IPS-15b (cell line): ENCODE measurements around the gene ATOH8.

Experiments
- H3K27me3 ChIP-seq: one replicate; pipeline ENCODE4 v1.6.1; 2013; ENCODE audit warnings: low read length; ENCODE audit not compliant: control insufficient read depth, insufficient read depth
- H3K36me3 ChIP-seq: one replicate; pipeline ENCODE4 v1.6.1; 2013; ENCODE audit warnings: low read length; ENCODE audit not compliant: control insufficient read depth, insufficient read depth
- H3K4me1 ChIP-seq: one replicate; pipeline ENCODE4 v1.6.1; 2013; ENCODE audit warnings: mild to moderate bottlenecking, low read length; ENCODE audit not compliant: control insufficient read depth, insufficient read depth
- H3K4me3 ChIP-seq: one replicate; pipeline ENCODE4 v1.5.1; 2013; ENCODE audit warnings: low read depth, low read length
- H3K9ac ChIP-seq: one replicate; pipeline ENCODE4 v1.6.1; 2013; ENCODE audit warnings: low read depth, mild to moderate bottlenecking, low read length
- H3K9me3 ChIP-seq: one replicate; pipeline ENCODE4 v1.6.1; 2013; ENCODE audit warnings: mild to moderate bottlenecking, low read length; ENCODE audit not compliant: control insufficient read depth, insufficient read depth

Gene ATOH8

GRCh38 chr2:85732467-85733120 lies 21.2 kb upstream of the ATOH8 start:
- Histone ChIP-seq H3K4me3 (no peak overlapping the region), H3K9me3 (no peaks in the 10 kb centered on the region), H3K9ac (no peak overlapping the region), H3K4me1 (no peaks in the 10 kb centered on the region), H3K36me3 (no peaks in the 10 kb centered on the region), H3K27me3 (no peaks in the 10 kb centered on the region)

DNA sequence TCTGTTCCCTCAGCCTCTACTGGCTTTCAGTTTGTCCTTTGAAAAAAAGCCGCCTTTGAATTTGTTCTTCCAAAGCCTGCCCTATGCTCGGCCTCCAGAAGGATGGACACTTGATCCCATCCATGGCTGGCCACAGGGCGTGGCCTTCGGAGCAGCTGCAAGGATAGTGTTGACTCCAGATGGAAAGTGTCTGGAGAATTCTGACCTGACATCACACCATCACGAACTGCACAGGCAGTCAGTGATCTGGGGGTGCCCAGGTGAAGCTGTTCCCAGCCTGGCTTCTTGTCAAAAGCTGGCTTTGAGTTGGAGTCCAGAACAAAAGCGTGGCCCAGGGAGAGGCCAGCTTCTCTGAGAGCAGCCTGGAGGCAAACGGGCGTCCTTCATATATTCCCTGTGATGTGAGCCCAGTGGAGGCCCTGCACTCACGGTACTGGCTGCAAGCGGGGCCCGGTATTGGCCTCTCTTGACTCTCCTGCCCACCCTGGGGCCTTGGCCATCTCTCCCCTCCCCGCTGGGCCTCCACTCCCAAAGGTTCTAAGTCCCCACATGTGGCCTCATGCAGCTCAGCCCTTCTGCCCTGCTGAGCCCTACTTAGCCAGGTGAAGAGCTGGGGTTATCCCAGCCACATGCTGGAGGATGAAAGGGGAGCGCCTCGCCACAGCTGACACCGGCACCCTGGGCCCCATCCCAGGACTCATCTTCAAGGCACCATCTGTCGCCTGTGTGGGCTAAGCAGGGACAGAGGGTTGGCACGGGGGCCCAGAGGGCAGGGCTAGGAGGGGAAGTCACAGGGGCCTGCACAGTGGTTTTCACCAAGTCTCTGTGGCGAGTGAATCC lies 20.4 kb upstream of the ATOH8 start:
- Histone ChIP-seq H3K36me3 (no peaks in the 10 kb centered on the region), H3K27me3 (no peaks in the 10 kb centered on the region), H3K9ac (no peak overlapping the region), H3K9me3 (no peaks in the 10 kb centered on the region), H3K4me1 (no peaks in the 10 kb centered on the region), H3K4me3 (no peak overlapping the region)

GRCh38 chr2:85734015-85734414 lies 19.8 kb upstream of the ATOH8 start:
- Histone ChIP-seq H3K36me3 (no peaks in the 10 kb centered on the region), H3K9me3 (no peaks in the 10 kb centered on the region), H3K4me3 (no peak overlapping the region), H3K27me3 (no peaks in the 10 kb centered on the region), H3K9ac (no peak overlapping the region), H3K4me1 (no peaks in the 10 kb centered on the region)

DNA sequence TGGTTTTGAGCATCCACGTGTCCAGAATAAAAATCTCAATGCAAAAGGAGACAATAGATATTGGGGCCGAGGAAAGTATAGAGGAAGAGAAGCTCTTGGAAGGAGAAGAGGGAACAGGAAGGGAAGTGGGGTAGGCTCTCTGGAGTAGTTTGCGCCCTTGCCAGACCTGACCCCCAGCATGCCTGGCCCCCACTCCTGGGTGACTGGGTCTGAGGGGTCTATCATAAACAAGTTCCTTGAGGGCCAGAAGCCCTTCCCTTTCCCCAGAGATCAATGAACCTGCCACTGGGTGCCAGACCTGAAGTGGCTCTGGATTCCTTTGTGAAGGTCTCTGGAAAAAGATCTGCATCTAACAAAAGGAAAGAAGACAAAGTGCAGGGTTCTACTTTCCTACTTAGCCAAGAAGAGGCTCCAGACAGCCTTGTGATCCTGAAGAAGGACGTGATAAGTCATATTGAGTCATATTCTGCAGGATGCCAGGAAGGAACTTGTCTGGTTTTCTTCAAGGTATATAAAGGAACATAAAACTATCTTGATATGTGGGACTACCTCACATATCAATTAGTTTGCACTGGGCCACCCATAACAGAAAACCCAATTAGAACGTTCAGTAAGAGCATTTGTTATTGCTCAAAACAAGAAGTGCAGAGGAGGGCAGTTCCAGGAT lies 18.7 kb upstream of the ATOH8 start:
- H3K9me3 ChIP-seq, result no peaks in the 10 kb centered on the region
- no peaks in the 10 kb centered on the region for H3K36me3 ChIP-seq
- H3K4me3 ChIP-seq, result no peak overlapping the region
- no peak overlapping the region for H3K9ac ChIP-seq
- H3K27me3 ChIP-seq, result no peaks in the 10 kb centered on the region
- H3K4me1 ChIP-seq, result no peaks in the 10 kb centered on the region

DNA sequence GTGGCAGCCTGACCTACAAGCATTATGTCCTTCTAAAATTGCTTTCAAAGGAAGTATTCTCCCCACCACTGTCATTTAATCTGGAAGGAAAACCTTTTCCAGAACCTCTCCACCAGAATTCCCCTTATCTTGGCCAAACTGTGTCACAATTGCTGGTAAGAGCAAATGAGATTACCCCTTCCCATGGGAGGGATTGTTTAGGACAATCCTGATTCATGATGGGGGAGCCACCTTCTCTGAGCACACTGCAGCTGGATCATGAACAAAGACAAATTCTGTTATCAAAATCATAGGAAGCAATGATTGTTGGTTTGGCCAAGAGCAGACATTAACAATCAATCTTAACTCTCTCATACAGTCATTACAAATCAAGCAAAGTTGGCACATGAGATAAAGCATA lies 18.1 kb upstream of the ATOH8 start:
- no peaks in the 10 kb centered on the region for H3K27me3 ChIP-seq
- H3K4me1 ChIP-seq, result no peaks in the 10 kb centered on the region
- no peaks in the 10 kb centered on the region for H3K9me3 ChIP-seq
- no peak overlapping the region for H3K4me3 ChIP-seq
- H3K9ac ChIP-seq, result no peak overlapping the region
- no peaks in the 10 kb centered on the region for H3K36me3 ChIP-seq

DNA sequence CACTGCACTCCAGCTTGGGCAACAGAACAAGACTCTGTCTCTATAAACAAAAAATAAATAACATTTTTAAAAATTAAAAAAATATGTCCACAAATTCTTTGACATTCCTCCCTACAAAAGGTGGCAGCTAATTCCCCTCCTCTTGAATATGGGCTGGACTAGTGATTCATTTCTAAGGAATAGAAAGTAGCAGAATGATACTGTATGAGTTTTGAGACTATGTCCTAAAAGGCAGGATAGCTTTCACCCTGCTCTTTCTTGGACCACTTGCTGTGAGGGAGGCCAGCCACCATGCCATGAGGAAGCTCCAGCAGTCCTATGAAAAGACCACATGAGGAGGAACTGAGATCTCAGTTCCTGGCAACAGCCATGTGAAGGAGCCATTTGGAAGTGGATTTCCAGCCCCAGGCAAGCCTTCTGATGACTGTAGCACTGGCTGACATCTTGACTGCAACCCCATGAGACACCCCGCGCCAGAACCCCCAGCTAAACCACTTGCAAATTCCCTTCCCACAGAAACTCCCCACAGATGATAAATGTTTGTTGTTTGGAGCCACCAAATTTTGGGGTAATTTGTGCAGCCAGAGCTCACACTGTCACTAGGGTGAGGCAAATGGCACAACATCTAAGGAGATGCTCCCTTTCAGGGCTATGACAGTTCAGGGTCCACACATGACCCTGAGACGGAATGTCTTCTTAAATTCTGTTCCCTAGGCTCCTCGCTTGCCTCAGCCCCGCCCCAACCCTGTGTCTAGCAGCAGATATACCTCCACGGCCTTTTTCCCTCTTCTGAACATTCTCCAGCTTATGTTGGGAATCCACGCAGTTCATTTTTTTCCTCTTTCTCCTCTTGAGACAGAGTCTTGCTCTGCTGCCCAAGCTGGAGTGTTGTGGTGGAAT lies 17.1 kb upstream of the ATOH8 start:
- no peaks in the 10 kb centered on the region for H3K36me3 ChIP-seq
- H3K4me3 ChIP-seq, result no peak overlapping the region
- no peaks in the 10 kb centered on the region for H3K27me3 ChIP-seq
- no peaks in the 10 kb centered on the region for H3K4me1 ChIP-seq
- no peak overlapping the region for H3K9ac ChIP-seq
- no peaks in the 10 kb centered on the region for H3K9me3 ChIP-seq

GRCh38 chr2:85737481-85737880 lies 16.3 kb upstream of the ATOH8 start:
- Histone ChIP-seq H3K4me3 (no peak overlapping the region), H3K4me1 (peaks cover 4% of the 10 kb centered on the region), H3K9ac (no peak overlapping the region), H3K9me3 (no peaks in the 10 kb centered on the region), H3K36me3 (no peaks in the 10 kb centered on the region), H3K27me3 (no peaks in the 10 kb centered on the region)

- H3K4me1 ChIP-seq, result peaks cover 4% of the 10 kb centered on the region
- H3K4me3 ChIP-seq, result no peak overlapping the region
- no peak overlapping the region for H3K9ac ChIP-seq
- H3K27me3 ChIP-seq, result no peaks in the 10 kb centered on the region
- no peaks in the 10 kb centered on the region for H3K36me3 ChIP-seq
- no peaks in the 10 kb centered on the region for H3K9me3 ChIP-seq
Observed at GRCh38 chr2:85737961-85738360, 15.8 kb upstream of the ATOH8 start.

DNA sequence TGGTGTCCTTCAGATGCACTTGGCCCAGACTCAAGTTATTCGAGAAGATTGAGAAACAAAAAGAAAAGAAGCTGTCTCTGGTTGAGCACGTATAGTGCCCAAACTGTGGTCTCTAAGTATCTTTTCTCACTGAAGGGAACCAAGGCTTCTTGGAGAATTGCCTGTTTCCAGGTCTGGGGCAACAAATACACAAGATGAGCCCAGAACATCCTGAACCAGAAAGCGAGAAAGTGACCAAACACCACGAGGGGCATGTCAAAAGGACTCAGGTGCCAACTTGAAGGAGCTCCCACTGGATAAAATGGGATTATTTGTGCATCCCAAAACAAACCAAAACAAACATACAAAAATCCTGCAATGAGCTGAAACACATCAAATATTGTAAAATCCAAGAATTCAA lies 13.6 kb upstream of the ATOH8 start:
- H3K36me3 ChIP-seq, result no peaks in the 10 kb centered on the region

DNA sequence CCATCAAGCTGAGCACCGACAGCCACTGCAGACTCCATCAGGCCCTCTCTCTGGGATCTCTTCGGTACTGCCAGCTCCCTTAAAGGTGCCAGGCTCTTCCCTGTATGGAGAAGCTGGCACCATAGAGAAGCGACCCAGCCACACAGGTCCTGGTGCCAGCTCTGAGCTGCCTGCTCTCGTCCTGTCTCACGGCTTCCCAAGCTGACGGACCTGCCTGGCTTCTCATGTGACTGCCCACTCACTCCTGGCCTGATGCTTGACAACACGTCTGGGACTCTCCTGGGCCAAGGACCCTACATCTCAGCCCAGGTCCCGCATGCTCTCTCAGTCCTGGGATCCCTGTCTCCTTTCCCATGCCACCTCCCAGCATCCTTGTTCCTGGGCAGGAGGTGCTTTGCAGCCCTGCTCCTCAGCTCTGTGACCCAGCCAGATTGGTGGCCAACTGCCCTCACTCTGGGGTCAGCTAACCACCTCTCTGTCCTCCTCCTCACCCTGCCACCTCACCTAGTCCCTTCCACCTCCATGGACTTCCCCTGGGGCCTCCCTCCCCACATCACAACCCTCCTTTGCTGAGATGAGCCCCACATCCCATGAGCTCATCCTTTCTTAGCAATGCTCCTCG lies 12.5 kb upstream of the ATOH8 start:
- no peaks in the 10 kb centered on the region for H3K9me3 ChIP-seq
- peaks cover 2% of the 10 kb centered on the region for H3K27me3 ChIP-seq
- no peak overlapping the region for H3K4me3 ChIP-seq
- no peaks in the 10 kb centered on the region for H3K36me3 ChIP-seq
- no peak overlapping the region for H3K9ac ChIP-seq
- H3K4me1 ChIP-seq, result peaks cover 4% of the 10 kb centered on the region

More for the DNA sequence above, 13.6 kb upstream of the ATOH8 start:
- Histone ChIP-seq H3K9ac (no peak overlapping the region), H3K4me1 (peaks cover 4% of the 10 kb centered on the region), H3K4me3 (no peak overlapping the region), H3K27me3 (peaks cover 2% of the 10 kb centered on the region), H3K9me3 (no peaks in the 10 kb centered on the region)
